Amygdala (tissue), 56 donors: ENCODE measurements around the gene CHMP2A.

Experiments
- DNase-seq, 56 donors: peaks; one replicate each; lab custom pipeline; 2025; lab: John Stamatoyannopoulos, UW

The CHMP2A gene

DNA sequence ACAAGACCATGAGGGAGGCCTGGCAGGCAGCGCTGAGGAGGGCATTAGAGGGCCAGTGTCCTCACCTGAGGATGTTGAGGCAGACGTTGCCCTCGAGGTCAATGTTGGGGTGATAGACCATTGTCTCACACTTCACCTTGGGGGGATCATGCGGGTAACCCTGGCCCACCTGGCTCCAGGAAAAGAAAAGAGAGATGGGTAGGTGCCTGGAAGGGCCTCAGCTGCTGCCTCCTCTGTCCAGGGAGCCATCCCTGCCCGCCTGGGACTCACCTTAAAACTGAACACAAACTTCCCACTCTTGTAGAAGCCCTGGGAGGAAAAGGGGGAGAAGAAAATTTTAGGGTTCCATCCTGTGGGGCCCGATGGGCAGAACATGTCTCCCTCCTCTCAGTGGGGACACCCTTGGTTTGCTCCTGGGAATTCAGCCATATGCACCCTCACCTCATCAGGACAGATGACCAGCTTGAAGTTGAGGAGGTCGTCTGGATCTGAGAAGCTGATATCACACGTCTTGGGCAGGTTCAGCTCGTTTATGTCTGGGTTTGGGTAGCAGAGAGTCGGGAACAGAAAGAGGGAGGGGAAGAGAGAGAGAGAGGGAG is 1.8 kb upstream of the CHMP2A start:
- no peak for DNase-seq

DNA sequence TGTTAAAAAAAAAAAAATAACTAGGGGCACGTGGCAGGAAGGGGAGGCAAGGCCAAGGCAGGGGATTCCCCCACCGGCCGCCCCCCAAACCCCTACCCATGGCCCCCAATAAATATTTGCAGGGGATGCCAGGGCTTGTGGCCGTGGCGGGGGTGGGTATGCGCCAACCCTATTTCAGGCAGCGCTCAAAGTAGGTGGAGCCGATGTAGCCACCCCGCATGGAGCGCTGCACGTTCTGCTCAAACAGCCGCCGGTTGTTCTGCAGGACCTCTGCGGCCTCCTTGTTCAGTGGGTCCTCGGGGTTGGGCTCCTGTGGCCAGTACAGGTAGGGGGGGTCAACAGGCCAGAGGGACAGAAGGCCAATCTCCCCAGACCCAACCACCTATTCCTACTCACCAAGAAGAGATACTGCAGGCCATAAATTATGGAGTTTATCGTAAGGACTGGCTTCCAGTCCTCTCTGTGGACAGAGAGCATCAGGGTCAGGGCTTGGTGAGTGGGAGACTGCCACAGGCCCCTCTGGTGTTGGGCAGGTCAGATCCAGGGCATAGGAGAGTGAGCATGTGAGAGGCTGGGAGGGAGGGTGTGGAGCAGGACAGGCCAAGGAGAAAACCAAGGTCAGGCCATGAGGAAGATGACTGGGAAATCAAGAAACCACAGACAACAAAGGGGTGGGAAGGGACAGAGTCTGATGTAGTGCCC is 1.2 kb upstream of the CHMP2A start:
- no peak for DNase-seq

DNA sequence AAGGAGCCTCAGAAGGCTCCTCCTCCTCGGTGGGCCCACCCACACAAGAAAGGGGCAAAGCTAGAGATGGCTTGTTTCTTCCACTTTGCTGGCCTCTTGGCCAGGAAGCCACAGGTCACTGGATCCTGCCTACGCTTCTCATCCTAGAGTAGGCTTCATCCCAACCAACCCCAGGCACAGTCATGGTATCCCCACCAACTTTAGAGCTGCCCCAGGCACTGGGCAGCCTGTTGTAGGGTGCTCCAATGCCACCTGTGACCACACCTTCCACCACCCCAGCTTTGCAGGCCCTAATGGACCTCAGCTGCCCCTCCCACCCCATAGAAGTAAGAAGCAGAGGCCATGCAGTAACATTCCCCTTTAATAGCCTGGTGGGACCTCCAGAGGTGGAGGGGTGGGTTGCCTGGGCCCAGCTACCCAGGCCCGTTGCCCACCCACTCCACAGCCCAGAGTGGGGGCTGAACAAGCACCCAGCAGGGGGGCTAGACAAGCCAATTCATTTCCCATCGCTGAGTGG is 522 bp upstream of the CHMP2A start:
- DNase-seq: no peak

DNA sequence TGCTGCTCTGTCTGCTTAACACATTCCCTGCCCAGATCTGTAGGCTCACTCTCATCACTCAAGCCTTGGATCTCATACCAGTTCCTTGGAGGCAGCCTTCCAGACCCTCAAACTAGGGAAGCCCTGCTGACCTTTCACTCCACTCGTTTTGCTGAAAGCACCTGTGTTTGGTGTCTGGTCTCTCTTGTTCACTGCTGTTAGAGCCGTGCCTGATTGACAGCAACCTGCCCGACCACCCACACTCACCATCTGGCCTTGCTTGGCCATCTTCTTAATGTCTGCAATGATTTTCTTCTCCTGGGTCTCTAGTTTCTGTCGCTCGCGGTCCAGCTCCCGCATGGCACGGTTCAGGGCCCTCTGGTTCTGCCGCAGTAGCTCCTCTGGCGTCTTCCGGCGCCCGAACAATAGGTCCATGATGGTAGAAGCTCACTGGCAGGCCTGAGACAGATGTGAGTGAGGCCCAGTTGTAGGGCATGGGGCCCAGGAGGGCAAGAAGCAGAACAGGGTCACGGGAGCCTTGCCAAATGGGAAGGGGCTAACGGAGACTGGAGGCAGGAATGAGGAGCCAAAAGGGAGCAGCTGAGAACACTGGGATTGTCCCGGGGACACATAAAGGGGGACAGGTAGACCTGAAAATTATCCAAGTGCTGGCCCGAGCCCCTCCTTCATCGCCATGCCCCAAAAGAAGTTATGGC is 959 bp downstream of the CHMP2A start:
- no peak for DNase-seq

DNA sequence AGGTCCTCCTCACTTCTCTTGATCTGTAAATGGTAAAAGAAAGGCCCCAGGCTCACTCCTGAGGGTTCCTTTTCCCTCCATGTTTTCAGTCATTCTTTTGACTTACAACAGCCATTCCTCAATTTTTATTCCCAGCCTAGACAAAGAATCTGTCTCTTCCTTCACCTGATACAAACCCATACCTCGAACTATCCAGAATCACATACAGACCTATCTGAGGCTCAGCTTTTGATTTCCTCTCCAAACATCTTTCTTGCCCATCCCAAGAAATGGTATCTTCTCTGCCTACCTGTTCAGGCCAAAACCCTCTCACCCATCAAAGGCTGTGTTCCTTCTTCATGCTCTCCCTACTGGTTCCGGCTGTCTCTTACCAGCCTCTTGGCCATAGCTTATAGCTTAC is 2.2 kb downstream of the CHMP2A start:
- DNase-seq: no peak

DNA sequence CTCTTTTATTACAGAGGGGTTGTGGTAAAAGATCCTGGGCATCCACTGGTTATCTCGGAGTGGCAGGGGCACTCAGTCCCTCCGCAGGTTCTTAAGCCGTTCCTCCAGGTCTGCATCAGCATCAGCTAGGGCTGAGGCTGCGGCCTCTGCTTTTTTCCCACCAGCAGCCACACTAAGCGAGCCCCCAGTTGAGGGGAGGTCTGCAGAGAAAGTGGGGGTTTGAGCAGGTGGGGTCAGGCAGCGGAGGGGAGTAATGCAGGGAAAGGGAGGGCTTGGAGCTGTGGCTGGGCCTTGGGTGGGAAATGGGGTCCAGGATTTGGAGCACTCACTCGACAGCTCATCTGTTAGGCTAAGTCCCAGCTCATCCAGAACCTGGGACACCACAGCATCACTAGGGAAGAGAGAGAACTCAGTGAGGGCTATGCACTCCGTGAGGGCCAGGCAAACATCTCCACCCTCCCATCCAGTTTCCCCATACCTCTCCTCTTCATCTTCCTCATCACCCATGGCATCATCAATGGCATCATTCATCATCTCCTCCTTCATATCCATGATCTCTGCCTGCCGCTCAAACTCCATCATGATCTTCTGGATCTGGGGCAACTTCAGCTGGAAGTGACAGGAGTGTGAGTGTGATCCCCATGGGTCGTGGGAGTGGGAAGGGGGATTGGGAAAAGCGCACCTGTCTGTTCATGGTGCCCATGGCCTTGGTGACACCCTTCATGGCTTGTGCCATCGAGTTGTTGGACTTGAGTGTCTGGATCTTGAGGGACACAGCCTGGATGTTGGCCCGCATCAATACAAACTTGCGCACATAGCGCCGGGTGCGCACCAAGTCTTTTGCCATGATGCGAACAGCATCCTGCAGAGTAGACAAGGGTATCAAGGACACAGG is 3.1 kb downstream of the CHMP2A start:
- no peak for DNase-seq

DNA sequence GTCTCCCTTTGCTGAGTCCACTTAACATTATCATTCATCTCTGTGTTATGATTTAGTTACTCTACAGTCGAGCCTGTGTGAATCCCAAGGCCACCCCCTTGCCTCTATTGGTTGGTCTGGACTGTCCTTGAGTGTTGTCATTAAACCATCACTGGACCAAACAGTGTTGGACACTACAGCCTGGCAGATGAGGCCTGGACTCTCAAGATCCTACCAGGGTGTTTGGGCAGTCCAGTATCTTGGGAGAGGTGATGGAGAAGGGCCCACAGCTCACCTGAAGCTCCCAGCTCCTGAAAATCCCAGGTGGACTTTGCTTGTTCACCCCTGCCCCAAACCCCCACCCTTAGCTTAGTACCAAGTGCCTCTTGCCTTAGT is 3.8 kb downstream of the CHMP2A start:
- DNase-seq: no peak

DNA sequence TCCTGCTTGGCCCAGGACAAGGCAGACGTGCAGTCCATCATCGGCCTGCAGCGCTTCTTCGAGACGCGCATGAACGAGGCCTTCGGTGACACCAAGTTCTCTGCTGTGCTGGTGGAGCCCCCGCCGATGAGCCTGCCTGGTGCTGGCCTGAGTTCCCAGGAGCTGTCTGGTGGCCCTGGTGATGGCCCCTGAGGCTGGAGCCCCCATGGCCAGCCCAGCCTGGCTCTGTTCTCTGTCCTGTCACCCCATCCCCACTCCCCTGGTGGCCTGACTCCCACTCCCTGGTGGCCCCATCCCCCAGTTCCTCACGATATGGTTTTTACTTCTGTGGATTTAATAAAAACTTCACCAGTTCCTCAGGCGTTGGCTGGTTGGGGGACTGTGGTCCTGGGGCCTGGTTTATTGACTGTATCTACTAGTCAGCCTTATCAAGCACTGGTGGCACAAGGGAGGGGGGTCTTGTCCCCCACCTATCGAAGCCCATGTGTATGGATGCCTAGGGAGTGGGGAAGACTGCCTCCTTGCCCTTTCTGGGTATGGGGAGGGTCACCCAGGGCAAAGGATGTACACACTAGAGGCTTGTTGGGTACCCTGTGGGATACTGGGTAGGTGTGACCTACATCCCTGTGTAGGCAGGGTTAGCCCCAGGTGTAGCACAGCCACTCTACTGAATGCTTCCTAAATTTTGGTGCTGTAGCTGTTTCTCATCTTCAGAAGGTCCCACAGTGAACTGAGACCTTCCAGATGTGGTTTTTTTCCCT is 4.4 kb downstream of the CHMP2A start:
- DNase-seq: no peak

DNA sequence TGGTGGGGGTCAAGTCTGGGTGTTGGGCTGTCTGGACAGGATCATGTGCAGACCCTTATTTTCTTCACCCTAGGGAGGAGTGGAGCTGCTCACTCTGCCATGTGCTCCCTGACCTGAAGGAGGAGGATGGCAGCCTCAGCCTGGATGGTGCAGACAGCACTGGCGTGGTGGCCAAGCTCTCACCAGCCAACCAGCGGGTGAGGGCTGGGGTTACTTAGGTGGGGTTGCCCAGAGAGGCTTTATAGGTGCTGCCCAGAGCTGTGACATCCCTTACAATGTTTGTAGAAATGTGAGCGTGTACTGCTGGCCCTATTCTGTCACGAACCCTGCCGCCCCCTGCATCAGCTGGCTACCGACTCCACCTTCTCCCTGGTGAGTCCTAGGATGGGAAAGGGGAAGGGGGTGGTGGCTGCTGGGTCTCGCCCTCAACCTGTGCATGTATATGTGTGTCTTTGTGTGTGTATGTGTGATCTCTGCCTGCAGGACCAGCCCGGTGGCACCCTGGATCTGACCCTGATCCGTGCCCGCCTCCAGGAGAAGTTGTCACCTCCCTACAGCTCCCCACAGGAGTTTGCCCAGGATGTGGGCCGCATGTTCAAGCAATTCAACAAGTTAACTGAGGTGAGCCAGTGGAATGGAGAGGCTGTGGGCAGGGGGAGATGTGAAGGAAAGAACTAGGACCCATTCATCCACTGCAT is 5.1 kb downstream of the CHMP2A start:
- DNase-seq: no peak

DNA sequence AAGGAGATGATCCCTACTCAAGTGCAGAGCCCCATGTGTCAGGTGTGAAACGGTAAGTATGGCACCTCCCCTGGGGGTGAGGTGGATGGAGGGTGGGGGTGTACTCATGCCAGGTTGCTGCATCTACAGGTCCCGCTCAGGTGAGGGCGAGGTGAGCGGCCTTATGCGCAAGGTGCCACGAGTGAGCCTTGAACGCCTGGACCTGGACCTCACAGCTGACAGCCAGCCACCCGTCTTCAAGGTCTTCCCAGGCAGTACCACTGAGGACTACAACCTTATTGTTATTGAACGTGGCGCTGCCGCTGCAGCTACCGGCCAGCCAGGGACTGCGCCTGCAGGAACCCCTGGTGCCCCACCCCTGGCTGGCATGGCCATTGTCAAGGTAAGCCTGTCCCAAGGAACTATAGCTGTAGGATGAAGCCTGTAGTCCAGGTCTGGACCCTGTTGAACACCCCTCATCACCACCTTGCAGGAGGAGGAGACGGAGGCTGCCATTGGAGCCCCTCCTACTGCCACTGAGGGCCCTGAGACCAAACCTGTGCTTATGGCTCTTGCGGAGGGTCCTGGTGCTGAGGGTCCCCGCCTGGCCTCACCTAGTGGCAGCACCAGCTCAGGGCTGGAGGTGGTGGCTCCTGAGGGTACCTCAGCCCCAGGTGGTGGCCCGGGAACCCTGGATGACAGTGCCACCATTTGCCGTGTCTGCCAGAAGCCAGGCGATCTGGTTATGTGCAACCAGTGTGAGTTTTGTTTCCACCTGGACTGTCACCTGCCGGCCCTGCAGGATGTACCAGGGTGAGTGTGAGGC is 5.8 kb downstream of the CHMP2A start:
- no peak for DNase-seq

DNA sequence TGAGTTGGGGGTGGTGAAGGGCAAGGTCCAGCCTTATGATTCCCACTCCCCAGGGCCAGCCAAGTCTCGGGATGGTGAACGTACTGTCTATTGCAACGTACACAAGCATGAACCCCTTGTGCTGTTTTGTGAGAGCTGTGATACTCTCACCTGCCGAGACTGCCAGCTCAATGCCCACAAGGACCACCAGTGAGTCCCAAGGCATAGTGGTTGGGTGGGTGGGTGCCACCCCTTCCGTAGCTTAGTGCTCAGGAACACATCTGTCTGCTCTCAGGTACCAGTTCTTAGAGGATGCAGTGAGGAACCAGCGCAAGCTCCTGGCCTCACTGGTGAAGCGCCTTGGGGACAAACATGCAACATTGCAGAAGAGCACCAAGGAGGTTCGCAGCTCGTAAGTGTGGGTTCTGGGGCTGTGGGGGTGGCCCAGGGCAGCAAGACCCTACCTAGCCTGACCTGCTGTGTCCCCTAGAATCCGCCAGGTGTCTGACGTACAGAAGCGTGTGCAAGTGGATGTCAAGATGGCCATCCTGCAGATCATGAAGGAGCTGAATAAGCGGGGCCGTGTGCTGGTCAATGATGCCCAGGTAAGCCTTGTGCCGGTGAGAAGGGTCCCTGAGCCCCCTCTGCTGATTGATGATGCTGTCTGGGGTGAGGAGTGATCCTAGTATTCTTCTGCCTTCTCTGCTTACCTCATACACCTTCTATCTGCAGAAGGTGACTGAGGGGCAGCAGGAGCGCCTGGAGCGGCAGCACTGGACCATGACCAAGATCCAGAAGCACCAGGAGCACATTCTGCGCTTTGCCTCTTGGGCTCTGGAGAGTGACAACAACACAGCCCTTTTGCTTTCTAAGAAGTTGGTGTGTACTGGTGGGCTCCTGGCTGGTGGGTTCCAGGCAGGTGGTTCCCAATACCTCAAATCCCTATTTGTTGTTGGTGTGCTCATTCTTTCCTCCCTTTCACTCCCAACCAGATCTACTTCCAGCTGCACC is 7.3 kb downstream of the CHMP2A start:
- no peak for DNase-seq

DNA sequence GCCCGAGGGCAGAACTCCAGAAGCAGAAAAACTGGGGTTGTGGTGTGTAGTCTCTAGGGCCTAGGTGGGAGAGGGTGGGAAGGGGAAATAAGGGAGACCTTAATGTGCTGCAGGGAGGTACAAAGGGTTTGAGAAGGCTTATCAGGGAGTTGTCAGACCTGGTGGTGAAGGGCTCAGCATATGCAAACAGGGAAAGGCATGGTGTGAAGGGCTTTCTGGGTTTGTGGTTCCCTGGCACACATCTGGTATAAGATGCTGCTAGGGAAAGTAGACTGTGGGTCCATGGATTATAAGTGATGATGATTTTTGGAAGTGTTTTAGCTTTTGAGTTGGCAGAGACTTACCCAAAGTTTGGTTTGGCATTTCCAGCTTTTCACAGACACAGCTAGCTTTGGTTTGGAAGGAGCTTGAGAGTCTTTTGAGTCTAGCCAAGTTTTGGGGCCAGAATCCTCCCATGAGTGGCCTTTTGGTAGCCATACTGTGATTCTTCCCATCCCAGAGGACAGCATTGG is 8.8 kb downstream of the CHMP2A start:
- no peak for DNase-seq

DNA sequence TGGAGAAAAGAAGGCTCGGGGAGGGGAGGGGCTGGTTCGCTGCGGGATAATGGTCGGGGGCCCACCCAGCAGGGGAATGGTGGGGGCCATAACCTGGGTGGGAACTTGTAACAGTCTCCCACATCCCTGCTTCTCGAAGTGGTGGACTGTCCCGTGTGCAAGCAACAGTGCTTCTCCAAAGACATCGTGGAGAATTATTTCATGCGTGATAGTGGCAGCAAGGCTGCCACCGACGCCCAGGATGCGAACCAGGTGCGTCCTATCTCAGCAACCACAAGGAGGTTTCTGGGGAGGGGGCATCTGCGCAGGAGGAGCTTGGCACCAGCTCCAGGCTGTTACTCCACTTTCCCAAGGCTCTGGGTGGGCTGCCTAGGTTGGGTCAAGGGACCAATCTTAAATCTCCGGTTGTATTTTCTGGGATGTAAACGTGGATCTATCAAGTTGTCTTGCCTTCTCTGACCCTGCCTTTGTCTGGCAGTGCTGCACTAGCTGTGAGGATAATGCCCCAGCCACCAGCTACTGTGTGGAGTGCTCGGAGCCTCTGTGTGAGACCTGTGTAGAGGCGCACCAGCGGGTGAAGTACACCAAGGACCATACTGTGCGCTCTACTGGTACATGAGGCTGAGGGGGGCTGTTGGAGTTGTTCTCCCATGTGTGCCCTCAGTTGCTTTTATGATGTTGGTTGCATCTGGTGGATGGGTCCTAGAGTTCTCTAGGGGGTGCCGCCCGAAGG is 9.5 kb downstream of the CHMP2A start:
- DNase-seq: no peak

DNA sequence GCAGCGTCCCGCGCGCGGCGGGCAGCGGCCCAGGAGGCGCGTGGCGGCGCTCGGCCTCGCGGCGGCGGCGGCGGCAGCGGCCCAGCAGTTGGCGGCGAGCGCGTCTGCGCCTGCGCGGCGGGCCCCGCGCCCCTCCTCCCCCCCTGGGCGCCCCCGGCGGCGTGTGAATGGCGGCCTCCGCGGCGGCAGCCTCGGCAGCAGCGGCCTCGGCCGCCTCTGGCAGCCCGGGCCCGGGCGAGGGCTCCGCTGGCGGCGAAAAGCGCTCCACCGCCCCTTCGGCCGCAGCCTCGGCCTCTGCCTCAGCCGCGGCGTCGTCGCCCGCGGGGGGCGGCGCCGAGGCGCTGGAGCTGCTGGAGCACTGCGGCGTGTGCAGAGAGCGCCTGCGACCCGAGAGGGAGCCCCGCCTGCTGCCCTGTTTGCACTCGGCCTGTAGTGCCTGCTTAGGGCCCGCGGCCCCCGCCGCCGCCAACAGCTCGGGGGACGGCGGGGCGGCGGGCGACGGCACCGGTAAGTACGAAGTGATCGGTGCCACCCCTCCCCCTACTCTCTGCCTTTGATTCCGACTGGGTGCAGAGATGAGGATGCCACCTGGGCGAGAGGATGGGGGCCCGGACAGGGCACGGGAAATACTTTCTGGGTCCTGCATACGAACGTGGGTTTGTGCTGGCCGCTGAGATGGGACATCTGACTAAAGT is 10.2 kb downstream of the CHMP2A start:
- DNase-seq: no peak

DNA sequence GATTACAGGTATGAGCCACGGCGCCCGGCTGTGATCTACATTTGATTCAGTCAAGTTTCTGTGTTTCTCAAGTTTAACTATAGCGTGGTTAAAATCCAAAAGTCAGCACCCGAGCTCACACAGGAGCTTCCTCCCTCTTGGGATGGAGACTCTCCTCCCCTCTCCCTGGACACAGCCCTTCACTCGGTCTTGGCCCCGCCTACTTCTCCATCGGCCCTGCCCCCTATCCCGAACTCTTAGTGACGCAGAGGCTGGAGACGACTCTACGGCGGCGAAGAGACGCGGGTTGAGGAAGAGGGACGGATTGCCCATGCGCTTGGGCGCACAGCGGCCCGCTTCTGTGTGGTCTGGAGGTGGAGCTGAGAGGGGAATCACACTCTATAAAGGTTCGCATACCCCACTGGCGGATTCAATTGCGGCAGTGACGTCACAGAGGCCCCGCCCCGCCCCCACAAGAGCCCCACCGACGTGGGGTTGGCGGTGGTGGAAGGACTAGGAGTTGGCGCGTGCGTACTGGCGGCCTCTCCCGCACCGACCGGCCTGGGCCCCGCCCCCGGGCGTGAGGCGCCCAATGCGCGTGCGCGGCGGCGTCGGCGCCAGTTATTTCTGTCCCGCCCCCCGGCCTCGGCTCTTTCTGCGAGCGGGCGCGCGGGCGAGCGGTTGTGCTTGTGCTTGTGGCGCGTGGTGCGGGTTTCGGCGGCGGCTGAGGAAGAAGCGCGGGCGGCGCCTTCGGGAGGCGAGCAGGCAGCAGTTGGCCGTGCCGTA is 10.9 kb downstream of the CHMP2A start, which contains the start of gene TRIM28:
TRIM28 (plus strand) TSS at position 239 of the 765 bp plus-strand sequence. CDS start 694 bp downstream, outside the sequence.
- no peak for DNase-seq
